Stimulated activated CD8-positive, alpha-beta memory T cell treated with anti-CD3 and anti-CD28 coated beads, Interleukin-7, amount 100 ng/mL, for 24 hours (primary cell): ENCODE data around the gene GPX2.
"Not testable (repeated sequence)": the region's sequence is repeated elsewhere in the genome, so short reads cannot be mapped to it uniquely, and the experiment has no call there.

Source experiments
- DNase-seq: peaks from one replicate; pipeline ENCODE4 v3.0.0-alpha.2; 2020; ENCODE audit warnings: low read depth

GPX2 gene

DNA sequence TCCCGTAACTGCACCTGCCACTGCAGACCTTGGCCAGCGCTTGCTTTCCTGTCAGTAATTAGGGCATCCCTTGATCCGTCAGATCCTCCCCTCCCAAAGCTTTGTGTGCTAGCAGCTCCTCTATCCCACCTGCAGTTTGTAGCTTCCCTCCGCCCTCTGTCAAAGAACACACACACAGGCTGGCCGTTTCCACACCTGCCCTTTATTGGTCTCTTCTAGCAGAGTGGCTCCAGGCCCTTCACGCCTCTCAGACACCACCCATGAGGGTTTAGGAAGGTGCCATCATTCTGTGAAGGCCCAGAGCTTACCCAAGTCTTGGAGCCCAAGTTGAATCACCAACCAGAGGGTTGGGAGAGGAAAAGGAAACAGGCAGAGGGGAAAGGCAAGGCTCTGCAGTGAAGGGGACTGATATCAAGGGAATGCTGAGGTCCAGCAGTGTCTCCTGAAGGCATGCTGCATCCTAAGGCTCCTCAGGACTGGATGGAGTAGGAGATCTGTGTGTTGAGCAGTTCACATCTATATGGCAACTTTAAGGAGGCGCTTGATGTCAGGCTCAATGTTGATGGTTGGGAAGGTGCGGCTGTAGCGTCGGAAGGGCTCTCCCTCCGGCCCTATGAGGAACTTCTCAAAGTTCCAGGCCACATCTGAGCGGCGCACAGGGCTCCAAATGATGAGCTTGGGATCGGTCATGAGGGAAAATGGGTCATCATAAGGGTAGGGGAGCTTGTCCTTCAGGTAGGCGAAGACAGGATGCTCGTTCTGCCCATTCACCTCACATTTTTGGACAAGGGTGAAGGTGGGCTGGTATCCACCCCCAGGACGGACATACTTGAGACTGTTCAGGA, 3.4 kb downstream of the GPX2 start:
- DNase-seq, result no peak

DNA sequence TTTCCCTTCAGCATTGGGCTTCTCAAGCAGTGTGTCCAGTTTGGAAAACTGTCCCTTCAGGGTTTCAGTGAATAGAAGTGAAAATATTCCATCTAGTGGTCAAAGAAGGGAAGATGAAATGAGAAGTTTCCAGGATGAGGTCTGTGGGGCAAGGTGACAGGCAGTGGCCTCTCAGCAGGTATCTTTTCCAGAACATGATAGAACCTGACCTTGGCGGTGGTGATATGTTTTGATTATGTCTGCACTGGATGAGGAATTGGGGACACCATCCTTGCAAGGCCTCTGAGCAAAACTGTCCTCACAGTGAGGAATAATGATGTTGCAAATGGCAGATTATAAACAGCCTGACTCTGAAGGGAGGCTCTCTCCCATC, 4.7 kb downstream of the GPX2 start:
- no peak for DNase-seq

DNA sequence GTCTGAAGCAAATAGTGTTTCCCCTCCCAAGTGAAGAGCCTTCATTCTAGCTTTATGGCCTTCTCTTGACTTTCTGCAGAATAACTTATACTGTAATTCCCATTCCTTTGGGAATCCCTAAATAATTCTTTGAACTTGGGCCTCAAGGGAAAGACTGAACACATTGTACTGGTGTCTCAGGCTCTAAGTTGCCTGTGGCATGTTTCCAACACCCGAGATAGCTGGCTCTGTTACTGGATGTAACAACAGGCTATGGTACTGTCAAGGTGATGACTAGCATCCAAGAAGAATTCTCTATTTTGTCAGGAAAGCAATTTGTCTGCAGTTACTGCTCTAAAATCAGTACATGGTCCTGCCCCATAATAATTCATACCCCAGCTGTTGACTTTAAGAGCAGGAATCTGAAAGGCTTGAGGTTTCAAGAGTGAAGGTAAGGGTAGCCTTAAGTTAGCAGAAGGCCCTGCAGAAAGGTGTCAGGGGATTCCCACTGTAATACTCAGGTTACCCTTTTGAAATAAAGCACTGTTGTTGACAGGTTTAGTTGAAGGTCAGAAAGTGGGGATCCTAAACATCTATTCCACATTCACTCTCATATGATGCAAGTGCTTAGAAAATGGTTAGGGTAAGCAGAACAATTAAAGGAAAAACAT, 5.2 kb downstream of the GPX2 start:
- DNase-seq, result no peak

DNA sequence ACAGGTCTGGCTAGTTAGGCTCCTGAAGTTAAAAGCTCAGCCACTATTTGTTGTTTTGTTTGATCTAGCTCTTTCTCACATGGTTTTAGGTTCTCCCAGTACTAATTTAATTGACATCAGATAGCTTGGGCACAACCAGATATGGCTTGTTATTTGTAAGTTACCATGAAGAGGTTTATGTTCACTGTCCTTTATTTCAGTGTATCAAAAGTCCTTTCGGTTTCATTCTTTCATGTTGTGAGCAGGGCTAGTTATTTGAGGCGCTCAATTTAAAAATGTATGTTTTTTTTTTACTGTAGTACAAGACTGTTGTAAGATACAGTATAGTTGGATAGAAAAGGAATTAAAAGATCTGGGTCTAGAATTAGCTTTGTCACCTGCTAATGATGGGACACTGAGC, 7.0 kb downstream of the GPX2 start:
- no peak for DNase-seq

DNA sequence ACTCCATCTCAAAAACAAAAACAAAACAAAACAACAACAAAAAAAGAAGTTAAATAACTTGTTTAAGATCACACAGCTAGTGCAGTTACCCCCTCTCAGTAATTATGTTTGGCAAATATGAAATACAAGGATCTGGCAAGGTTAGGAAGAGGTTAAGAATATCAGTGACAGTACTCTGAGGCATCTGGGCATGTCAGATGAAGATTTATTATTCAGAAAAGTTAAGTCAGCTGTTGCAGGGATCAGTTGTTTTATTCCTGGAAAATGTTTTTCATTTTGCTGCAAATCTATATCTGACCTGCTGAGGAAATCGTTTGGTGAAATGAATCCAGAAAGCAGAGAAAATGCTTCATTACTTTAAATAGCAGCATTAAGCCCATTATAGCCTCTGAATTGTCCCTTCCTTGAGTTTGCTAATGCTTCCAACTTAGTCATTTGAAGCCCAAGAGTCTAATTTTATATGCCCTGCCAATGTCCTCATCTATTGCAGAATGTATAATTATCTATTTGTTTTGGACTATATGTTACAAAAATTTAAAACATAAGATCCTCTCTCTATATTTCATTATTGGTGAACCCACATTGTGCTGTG, 8.1 kb downstream of the GPX2 start:
- no peak for DNase-seq

DNA sequence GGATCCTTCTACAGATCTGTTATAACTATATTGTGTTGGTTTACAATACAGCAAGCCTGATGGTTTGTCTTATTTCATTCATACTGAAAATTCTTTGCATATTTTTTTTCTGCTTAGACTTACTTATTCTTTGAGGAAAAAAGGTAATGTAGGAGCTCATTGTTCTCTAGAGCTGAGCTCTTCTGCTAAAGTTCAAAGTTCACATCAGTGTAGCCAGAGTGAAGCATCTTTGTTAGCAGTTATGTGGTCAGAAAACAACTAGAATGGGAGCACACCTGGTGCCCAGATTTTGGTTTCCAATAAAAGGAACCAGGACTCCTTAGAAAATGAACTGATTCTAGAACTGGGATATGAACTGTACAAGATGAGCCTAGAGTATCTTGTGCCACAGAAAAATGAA, 10.3 kb downstream of the GPX2 start:
- no peak for DNase-seq

DNA sequence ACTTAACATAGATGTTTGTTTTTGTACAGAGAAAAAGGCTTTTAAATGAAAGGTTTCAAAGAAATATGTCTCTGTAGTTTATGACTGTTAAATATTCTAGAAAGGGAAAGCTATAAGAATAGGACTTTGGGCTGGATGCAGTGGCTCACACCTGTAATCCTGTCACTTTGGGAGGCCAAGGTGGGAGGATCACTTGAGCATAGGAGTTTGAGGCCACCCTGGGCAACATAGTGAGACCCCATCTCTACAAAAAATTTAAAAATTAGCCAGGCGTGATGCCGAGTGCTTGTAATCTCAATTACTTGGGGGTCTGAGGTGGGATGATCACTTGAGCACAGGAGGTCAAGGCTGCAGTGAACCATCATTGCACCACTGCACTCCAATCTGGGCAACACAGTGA, 11.4 kb downstream of the GPX2 start:
- DNase-seq, result no peak

DNA sequence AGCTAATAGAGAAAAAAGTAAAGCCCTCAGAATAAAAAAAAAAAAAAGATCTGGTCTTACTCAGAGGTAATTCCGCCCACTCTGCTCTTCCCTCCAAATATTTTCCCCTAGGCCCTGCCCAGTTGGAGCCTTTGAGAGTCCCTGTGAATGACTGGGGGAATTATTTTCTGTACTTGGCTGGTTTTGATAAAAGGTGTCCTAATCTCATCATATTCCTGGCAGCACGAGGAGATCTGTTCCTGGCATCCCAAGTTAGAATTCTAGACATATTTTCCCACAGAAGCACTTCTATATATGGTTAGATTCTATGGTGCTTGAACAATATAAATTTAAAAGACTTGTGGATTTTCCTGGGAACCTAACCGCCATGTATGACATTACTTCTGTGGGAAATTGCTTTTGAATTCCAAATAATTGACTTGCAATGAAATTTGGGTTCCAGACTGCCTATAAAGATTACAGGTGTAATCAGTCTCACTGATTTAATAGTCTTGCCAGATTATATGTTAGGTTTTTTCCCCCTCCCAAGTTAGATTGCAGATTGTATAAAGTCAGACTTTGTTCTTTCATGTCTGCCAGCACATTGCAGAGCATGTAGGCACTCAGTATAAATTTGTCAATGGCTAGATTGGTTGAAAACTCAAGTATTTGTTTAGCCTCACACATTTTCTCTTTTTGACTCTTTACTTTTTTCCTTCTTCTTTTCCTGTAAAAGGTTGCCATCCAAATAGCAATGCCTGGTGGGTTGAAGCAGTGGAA, 12.3 kb downstream of the GPX2 start:
- DNase-seq, result no peak

DNA sequence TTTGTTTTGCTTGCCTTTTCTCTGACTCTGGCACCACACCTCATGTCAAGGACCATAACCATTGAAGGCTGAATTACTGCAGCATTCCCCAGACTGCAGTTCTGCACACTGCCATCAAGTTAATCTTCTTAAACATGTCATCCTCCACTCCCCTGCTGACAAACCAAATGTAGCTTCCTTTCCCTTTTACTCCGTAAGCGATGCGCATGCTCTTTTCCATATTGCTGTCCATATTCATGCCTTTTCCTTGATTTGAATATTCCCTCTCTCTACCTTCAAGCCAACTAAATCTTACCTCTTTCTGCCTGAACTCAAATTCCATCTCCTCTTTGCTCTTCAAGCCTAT, 13.6 kb downstream of the GPX2 start:
- DNase-seq, result no peak

DNA sequence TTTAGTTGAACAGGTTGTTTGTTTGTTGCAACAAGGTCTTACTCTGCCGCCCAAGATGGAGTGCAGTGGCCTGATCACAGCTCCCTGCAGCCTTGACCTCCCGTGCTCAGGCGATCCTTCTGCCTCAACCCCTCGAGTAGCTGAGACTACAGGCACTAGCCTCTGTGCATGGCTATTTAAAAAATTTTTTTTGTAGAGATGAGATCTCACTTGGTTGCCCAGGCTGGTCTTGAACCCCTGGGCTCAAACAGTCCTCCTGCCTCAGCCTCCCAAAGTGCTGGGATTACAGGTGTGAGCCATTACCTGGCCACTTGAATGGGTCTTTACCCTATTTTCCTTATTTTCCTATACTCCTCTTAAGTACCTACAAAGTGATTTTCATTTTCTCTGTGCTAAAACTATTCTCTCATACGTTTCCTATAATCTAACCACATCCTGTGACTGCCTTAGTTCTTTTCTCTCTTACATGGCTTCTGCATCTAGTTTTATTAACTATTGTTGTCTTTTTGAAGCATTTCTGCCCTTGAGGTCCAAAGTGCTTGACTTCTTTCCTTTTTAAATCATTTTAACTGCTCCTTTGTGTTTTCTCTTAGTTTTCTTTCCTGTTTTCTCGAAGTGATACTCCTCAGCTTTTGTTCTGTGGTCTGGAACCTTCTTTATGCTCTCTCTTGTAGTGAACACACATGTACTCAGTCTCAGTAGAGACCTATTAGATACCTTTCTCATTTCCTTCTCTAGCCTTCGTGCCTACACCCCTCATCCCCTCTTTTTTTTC, 14.1 kb downstream of the GPX2 start:
- DNase-seq, result no peak

DNA sequence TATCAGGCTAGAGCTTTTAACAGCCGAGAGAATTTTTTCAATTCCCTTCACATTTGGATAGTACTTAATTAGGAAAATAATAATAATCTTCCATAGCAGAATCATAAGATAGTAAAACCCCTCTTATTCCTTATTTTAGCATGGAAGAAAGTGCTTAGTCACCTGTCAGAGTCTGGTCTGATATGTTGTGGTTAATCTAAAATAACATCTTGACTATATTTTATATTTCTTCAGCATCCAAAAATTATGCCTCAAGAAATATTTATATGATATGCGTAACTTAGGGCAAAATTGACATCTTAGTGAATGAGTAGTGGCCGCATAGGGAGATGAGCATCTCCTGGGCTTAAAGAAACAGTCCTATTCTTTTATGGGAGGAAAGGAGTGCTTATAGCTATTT, 15.5 kb downstream of the GPX2 start:
- no peak for DNase-seq

DNA sequence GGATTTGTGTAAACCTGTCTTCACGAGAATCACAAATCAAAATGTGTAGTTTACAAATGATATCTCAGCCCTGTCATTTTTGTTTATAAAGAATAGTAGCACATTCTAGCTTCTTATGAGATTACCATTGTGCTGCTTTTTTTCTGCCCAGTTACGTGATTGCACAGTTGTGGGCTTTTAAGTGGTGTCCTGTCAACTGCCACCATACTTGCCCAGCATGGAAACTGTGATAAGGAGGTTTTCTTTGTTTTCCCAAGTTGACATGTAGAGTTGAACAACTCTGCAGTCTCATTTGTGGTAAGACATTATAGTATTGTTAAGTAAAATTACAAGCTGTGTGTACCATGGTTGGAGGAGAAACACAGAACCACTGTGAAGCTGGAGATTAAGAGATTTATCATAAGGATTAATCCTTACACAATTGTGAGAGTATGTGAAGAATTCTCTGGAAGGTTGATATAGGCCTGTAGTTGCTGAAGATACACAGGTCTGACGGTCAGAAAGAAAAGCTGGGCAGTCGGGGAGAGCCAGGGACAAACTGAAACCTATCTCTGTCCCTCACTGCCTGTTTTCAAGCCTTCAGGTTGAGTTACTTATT, 16.0 kb downstream of the GPX2 start:
- DNase-seq, result no peak

DNA sequence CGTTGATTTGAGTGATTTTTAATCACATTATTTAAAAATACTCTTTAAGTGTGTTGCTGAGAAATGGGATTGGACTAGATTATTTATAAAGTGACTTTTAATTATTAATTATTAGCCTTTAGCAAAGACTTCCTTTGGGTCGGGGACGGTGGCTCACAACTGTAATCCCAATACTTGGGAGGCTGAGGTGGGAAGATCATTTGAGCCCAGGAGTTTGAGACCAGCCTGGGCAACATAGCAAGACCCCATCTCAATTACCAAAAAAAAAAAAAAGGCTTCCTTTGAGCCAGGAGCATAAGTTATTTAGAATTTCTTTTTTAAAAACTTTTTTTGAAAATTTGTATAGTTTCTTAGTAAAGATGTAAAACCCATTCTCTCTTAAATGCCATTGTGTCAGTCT, 19.5 kb downstream of the GPX2 start:
- DNase-seq, result no peak

DNA sequence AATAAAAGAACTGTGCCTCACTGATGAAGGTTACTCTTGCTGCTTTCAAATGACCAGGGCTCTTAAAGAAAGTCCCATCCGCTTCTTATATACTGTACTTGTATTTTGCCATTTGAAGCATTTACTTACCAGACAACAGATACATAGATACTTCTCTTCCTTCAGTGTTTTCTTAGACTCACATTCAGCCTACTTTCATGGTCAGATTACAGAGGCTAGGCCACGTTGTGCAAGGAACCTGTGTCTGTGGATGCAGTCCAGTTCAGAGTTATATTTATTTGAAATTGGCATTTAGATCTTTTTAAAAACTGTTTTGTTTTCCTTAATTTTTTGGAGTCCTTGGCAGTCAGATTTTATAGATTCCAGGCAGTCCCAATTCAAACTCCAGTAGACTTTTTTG, 22.1 kb downstream of the GPX2 start:
- DNase-seq, result no peak

DNA sequence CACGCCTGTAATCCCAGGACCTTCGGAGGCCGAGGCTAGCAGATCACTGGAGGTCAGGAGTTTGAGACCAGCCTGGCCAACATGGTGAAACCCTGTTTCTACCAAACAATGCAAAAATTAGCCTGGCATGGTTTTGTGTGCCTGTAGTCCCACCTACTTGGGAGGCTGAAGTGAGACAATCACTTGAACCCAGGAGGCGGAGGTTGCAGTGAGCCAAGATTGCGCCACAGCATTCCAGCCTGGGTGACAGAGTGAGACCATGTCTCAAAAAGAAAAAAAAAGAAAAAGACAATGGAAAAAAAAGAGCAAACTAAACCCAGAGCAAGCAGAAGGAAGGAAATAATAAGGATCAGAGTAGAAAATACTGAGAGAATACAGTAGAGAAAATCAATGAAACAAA, 22.9 kb downstream of the GPX2 start:
- DNase-seq, result no peak

DNA sequence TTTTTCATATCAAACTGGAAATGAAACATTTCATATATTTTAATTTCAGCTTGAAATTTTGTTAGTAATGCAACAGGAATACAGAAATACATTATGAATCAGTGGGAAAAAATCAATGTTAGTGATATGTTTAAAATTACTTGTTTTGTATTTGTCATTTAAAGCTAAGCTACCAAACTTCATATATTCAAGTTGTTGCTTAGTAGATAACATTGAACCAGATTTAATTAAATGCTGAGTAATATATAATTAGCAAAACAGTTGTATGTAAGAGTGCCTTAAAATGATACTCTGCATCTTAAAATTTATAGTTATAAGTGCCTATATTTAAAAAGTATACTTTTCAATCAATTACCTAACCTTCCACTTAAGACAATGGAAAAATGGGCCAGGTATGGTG, 23.3 kb downstream of the GPX2 start:
- DNase-seq, result no peak

DNA sequence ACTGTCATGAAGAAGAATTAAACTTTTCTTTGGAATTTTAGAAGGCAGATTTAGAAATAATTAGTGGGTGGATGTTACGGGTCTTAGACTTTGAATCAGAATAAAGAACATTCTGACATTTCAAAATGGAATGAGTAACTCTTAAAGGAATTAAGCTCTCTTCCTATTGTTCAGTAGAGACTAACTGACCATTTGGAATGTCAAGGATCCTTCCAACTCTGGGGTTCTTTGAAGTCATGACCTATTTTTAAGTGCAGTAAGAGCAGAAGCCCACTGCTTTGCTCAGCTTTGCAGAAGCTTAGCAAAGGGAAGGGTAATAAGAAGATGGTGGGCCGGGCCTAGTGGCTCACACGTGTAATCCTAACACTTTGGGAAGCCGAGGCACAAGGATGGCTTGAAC, 24.3 kb downstream of the GPX2 start:
- no peak for DNase-seq

DNA sequence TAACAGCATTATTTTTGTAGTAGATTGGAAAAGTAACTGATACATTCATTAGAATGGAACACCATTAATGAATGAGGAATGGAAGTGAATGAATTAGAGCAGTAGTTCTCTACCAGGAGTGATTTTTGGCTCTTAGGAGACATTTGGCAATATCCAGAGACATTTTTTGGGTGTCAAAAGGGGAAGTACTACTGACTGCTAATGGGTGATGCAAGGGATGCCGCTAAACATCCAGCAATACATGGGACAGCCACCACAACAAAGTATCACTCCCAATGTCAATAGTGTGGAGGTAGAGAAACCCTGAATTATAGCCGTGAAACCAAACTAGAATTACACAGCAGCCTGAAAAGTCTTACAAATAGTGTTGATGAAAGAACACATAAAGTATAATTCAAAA, 26.7 kb downstream of the GPX2 start:
- DNase-seq, result no peak

DNA sequence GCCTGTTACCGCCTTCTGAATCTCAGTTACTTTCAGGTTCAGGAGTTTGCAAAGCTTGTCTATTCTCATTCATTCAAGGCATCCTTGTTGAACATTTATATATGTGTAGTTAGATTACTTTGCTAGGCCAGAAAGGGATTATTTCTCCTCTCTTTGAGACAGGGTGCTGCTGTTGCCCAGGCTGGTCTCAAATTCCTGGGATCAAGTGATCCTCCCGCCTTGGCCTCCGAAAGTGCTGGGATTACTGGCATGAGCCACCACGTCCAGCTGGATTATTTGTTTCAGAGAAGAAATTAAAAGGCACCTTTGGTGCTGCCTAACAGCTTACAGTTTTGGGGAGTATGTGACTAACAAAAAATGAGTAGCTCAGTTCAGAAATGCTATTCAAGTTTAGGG, 27.5 kb downstream of the GPX2 start:
- no peak for DNase-seq

DNA sequence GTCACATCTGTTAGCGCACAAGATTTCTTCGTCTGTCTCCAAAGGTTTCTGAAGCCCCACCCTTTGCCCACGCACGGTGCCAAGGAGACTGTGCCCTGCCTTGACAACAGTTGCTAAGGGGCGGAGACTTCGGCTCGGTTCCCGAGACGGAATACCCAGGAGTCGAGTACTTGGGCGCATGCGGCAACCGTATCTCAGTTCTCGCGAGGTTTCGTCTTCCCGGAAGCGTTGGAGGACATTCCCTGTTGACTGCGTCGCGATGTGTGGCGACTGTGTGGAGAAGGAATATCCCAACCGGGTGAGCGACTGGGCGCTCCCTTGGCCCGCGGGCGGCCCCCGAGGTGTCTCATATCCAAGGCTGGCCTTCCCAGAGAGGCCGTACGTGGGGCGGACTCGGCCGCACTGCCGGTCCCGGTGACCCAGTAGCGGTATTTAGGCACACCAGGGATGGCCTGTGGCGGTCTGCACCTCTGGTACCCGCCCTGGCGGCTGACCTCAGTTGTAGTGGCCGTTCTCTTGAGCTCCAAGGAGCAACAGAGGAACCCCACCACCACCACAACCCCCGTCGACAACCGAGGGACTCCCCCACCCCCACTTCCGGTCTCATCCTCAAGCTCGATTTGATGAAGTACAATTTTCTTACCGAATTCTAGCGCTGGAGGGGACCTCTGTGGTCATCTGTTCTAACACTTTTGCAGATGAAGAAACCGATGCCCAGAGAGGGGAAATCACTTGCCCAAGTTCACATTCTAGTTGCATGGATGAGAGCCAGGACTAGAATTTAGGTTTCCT, 28.1 kb downstream of the GPX2 start, which contains the start of gene CHURC1:
CHURC1 (plus strand) TSS at position 219 of the 792 bp plus-strand sequence; CDS start at position 260, 41 bp downstream.
- DNase-seq, result peak; percentile 95

DNA sequence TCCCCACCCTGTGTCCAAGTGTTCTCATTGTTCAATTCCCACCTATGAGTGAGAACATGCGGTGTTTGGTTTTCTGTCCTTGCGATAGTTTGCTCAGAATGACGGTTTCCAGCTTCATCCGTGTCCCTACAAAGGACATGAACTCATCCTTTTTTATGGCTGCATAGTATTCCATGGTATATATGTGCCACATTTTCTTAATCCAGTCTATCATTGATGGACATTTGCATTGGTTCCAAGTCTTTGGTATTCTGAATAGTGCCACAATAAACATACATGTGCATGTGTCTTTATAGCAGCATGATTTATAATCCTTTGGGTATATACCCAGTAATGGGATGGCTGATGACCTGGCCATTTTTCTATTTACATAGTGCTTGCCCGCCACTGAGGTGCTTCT, 29.1 kb downstream of the GPX2 start:
- DNase-seq, result not testable (repeated sequence)
